ENCODE results near the gene ZNF724. TPM values are rescaled to one million over a fixed set of nuclear protein-coding genes. Genes with fewer than 3 reads are reported as not detected.
A peak's percentile ranks its signal among the peaks of the same experiment; 100 is the strongest.

ZNF724 gene
- total RNA-seq, 2 donors from 2014 or later, result 49.8 to 62.1 TPM

DNA sequence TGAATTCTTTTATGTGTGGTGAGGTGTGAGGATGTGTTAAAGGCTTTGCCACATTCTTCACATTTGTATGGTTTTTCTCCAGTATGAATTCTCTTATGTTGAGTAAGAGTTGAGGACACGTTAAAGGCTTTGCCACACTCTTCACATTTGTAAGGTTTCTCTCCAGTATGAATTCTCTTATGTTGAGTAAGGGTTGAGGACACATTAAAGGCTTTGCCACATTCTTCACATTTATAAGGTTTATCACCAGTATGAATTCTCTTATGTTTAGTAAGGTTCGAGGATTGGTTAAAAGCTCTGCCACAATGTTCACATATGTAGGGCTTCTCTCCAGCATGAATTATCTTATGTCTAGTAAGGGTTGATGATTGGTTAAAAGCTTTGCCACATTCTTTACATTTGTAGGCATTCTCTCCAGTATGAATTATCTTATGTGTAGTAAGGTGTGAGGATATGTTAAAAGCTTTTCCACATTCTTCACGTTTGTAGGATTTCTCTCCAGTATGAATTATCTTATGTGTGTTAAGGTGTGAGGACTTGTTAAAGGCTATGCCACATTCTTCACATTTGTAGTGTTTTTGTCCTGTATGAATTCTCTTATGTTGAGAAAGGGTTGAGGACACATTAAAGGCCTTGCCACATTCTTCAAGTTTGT is 27.1 kb downstream of the ZNF724 start:
- peak overlapping the region; percentile 84 for H3K4me3 ChIP-seq (ENCODE audit: low read length)
- H3K4me3 Mint-ChIP-seq, result no peak overlapping the region
- 93% methylated on average over 3 of the region's 3 CpGs; no CpG with 5 or more reads in 1 of the 2 experiments for WGBS, 2 experiments (ENCODE audit: insufficient coverage in 1 of 2, insufficient read length in 1 of 2)
- H3K36me3 ChIP-seq (ENCODE audit: control insufficient read depth, insufficient read depth, low read length), result peaks cover 98% of the 10 kb centered on the region
- no peak for DNase-seq
- H3K36me3 Mint-ChIP-seq (ENCODE audit: low read depth), result peaks cover 85% of the 10 kb centered on the region
- no peaks in the 10 kb centered on the region for H3K27me3 ChIP-seq (ENCODE audit: control insufficient read depth, insufficient read depth, low read length, poor library complexity, severe bottlenecking)
- H3K4me1 Mint-ChIP-seq, result no peaks in the 10 kb centered on the region
- no peak overlapping the region for H3K27ac ChIP-seq (ENCODE audit: low read depth, low read length)
- no peaks in the 10 kb centered on the region for H3K4me1 ChIP-seq (ENCODE audit: control insufficient read depth, insufficient read depth, low read length)
- no peak overlapping the region for H3K9ac ChIP-seq (ENCODE audit: extremely low read depth, low read length, poor library complexity, severe bottlenecking)
- H3K27me3 Mint-ChIP-seq (ENCODE audit: insufficient read depth), result no peaks in the 10 kb centered on the region
- H3K9me3 Mint-ChIP-seq, result peaks cover 89% of the 10 kb centered on the region
- peaks cover 99% of the 10 kb centered on the region for H3K9me3 ChIP-seq (ENCODE audit: control insufficient read depth, low read length)
- no peak overlapping the region for H3K27ac Mint-ChIP-seq
- TF ChIP-seq, protein P1, sequence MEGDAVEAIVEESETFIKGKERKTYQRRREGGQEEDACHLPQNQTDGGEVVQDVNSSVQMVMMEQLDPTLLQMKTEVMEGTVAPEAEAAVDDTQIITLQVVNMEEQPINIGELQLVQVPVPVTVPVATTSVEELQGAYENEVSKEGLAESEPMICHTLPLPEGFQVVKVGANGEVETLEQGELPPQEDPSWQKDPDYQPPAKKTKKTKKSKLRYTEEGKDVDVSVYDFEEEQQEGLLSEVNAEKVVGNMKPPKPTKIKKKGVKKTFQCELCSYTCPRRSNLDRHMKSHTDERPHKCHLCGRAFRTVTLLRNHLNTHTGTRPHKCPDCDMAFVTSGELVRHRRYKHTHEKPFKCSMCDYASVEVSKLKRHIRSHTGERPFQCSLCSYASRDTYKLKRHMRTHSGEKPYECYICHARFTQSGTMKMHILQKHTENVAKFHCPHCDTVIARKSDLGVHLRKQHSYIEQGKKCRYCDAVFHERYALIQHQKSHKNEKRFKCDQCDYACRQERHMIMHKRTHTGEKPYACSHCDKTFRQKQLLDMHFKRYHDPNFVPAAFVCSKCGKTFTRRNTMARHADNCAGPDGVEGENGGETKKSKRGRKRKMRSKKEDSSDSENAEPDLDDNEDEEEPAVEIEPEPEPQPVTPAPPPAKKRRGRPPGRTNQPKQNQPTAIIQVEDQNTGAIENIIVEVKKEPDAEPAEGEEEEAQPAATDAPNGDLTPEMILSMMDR (conservative IDR thresholded peaks at IDR 0.05), result no peak

DNA sequence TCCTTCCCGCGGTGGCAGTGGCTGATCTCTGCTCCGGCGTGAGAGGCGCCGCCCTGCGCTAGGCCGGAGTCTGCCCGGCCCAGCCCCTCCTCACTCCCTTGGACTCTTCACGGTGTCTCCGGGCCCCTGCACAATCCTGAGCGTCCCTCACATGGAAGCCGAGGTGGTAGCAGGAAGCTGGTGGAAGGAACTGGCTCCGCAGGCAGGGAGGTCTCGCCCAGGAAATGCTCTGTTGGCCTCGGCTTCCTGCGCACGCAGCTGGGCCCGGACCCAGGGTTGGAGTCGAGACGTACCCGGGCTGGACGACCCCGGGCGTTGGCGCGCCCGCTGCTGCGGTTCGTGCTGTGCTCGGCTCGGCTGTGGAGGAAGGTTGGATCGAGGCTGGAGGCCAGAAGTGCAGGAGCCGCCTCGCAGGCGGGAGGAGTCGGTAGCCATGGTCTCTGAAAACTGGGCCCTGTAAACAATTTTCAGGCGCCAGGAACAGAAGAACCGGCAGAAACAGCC is 46.3 kb downstream of the ZNF724 start:
- Mint-ChIP-seq H3K27me3 (ENCODE audit: insufficient read depth) (peaks cover 2% of the 10 kb centered on the region), H3K9me3 (peaks cover 38% of the 10 kb centered on the region), H3K4me1 (no peaks in the 10 kb centered on the region), H3K4me3 (peak overlapping the region; percentile 34), H3K36me3 (ENCODE audit: low read depth) (no peaks in the 10 kb centered on the region), H3K27ac (no peak overlapping the region)
- Histone ChIP-seq H3K9ac (ENCODE audit: extremely low read depth, low read length, poor library complexity, severe bottlenecking) (no peak overlapping the region), H3K9me3 (ENCODE audit: control insufficient read depth, low read length) (peaks cover 30% of the 10 kb centered on the region), H3K36me3 (ENCODE audit: control insufficient read depth, insufficient read depth, low read length) (no peaks in the 10 kb centered on the region), H3K27me3 (ENCODE audit: control insufficient read depth, insufficient read depth, low read length, poor library complexity, severe bottlenecking) (no peaks in the 10 kb centered on the region), H3K4me1 (ENCODE audit: control insufficient read depth, insufficient read depth, low read length) (no peaks in the 10 kb centered on the region), H3K27ac (ENCODE audit: low read depth, low read length) (no peak overlapping the region), H3K4me3 (ENCODE audit: low read length) (no peak overlapping the region)
- DNase-seq, result peak; percentile 45
- WGBS, 2 experiments (ENCODE audit: insufficient coverage in 1 of 2, insufficient read length in 1 of 2), result 92 to 95% methylated on average over 31 to 39 of the region's 39 CpGs
- TF ChIP-seq, protein P1 (conservative IDR thresholded peaks at IDR 0.05), result no peak

DNA sequence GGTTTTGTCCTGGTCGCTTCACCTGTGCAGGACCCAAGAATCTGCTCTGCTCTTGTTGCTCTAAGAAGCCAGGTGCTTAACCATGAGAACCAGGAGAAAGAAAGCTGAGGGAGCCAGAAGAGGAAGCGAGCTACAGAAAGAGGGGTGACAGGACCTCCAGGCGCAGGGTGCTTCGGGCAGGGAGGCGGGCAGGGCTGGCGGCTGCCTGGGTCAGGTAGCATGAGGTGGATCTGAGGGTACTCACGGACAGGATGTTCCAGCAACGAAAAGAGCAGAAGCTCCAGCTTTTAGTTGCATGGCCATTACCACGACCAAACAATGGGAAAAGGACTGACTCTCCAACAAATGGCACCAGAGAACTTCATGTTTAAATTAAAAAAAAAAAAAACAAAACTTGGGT is 59.9 kb downstream of the ZNF724 start:
- TF ChIP-seq, protein P1 (conservative IDR thresholded peaks at IDR 0.05), result no peak
- Histone ChIP-seq H3K36me3 (ENCODE audit: control insufficient read depth, insufficient read depth, low read length) (no peaks in the 10 kb centered on the region), H3K9me3 (ENCODE audit: control insufficient read depth, low read length) (peaks cover 49% of the 10 kb centered on the region), H3K27me3 (ENCODE audit: control insufficient read depth, insufficient read depth, low read length, poor library complexity, severe bottlenecking) (no peaks in the 10 kb centered on the region), H3K9ac (ENCODE audit: extremely low read depth, low read length, poor library complexity, severe bottlenecking) (no peak overlapping the region), H3K4me3 (ENCODE audit: low read length) (no peak overlapping the region), H3K27ac (ENCODE audit: low read depth, low read length) (no peak overlapping the region), H3K4me1 (ENCODE audit: control insufficient read depth, insufficient read depth, low read length) (no peaks in the 10 kb centered on the region)
- 91 to 92% methylated on average over 8 to 9 of the region's 9 CpGs for WGBS, 2 experiments (ENCODE audit: insufficient coverage in 1 of 2, insufficient read length in 1 of 2)
- Mint-ChIP-seq H3K4me3 (no peak overlapping the region), H3K27me3 (ENCODE audit: insufficient read depth) (no peaks in the 10 kb centered on the region), H3K9me3 (peaks cover 53% of the 10 kb centered on the region), H3K36me3 (ENCODE audit: low read depth) (peaks cover 6% of the 10 kb centered on the region), H3K4me1 (peaks cover 2% of the 10 kb centered on the region), H3K27ac (no peak overlapping the region)
- no peak for DNase-seq
